SK-N-MC (cell line): ENCODE measurements around the gene AGO3.

ENCODE experiments used
- EZH2 ChIP-seq: fragments of 200-600 bp; sonication (generic); IDR thresholded peaks from one replicate; pipeline ENCODE4 v1.6.1; 2017; ENCODE audit warnings: antibody characterized with exemption
- POLR2AphosphoS5 ChIP-seq: IDR thresholded peaks from 2 replicates; pipeline ENCODE4 v1.6.1; 2012; ENCODE audit warnings: mild to moderate bottlenecking, low read depth, low read length, borderline replicate concordance

GRCh38 chr1:36093226-36093625 is 162.3 kb downstream of the AGO3 start:
- no peak for TF ChIP-seq POLR2AphosphoS5
- no peak for TF ChIP-seq EZH2
